ENCODE measurements around the gene NVL.
"Not testable (repeated sequence)": the region's sequence is repeated elsewhere in the genome, so short reads cannot be mapped to it uniquely, and the experiment has no call there.

NVL gene

DNA sequence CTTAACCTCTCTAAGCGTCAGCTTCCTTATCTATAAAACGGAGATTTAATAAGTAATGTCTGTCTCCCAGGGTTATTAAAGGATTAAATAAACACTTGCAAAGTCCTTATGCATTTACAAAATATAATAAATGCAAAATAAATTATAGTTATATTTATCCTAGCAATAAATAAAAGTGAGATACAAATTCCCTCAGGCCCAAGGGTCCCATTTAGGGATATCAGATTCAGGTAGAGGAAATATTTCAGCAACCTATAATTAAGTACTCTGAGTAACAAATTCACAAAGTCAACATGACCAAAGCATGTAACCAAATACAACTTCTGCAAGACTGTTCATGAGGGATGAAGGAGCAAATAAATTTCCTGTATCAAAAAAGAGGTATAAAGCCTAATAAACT, 17.9 kb downstream of the NVL start:
- no peaks in the 10 kb centered on the region for H3K27me3 ChIP-seq (replicated peaks; ENCODE audit: control insufficient read depth, insufficient read depth, low read length)
- TF ChIP-seq CTCF (IDR thresholded peaks at IDR 0.05; ENCODE audit: insufficient read depth, low read length, poor library complexity, severe bottlenecking), result no peak
- no peak overlapping the region for H3K4me3 ChIP-seq (replicated peaks; ENCODE audit: low read depth, low read length)
- H3K36me3 ChIP-seq (ENCODE audit: control insufficient read depth, insufficient read depth, low read length), result peaks cover 3% of the 10 kb centered on the region
- DNase-seq (ENCODE audit: extremely low read depth, insufficient read length), result no peak

DNA sequence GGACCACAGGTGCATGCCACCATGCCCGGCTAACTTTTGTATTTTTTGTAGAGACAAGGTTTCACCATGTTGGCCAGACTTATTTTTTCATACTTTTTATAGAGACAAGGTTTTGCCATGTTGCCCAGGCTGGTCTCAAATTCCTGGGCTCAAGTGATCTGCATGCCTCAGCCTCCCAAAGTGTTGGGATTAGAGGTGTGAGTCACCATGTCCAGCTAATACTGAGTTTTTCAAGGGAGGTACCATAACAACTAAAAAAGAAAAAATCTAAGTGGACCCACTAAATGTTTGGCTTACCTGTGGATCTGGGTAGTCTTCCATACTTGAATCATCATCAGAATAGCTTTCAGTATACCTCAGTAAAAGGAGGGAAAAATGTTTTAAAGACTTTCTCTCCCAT, 18.5 kb downstream of the NVL start:
- not testable (repeated sequence) for H3K36me3 ChIP-seq (ENCODE audit: control insufficient read depth, insufficient read depth, low read length); DNase-seq (ENCODE audit: extremely low read depth, insufficient read length)

GRCh38 chr1:224308064-224308463, 21.9 kb downstream of the NVL start:
- Histone ChIP-seq H3K36me3 (ENCODE audit: control insufficient read depth, insufficient read depth, low read length) (peaks cover 7% of the 10 kb centered on the region), H3K4me3 (replicated peaks; ENCODE audit: low read depth, low read length) (no peak overlapping the region), H3K27me3 (replicated peaks; ENCODE audit: control insufficient read depth, insufficient read depth, low read length) (no peaks in the 10 kb centered on the region)
- TF ChIP-seq CTCF (IDR thresholded peaks at IDR 0.05; ENCODE audit: insufficient read depth, low read length, poor library complexity, severe bottlenecking), result no peak
- DNase-seq (ENCODE audit: extremely low read depth, insufficient read length), result no peak

More for the DNA sequence above, 18.5 kb downstream of the NVL start:
- not testable (repeated sequence) for H3K4me3 ChIP-seq (replicated peaks; ENCODE audit: low read depth, low read length); H3K27me3 ChIP-seq (replicated peaks; ENCODE audit: control insufficient read depth, insufficient read depth, low read length)

DNA sequence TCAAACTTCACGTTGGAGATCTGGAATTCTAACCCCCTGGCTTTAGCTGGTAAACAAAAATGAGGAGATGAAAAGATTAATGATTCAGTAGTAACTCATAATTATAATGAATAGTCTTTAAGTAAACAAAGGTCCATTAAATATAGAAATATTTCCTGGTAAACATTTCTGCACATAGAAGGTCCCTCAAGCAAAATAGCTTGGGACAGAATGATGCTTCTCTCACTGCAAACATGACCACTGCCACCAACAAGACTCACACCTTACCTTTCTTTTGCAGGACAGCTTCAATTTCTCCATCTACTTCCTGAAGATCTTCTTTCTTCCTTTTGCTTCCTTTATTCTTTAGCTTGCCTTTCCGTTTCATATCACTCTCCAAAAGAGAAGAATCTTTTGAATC, 25.2 kb downstream of the NVL start:
- DNase-seq (ENCODE audit: extremely low read depth, insufficient read length), result no peak
- Histone ChIP-seq H3K4me3 (replicated peaks; ENCODE audit: low read depth, low read length) (no peak overlapping the region), H3K36me3 (ENCODE audit: control insufficient read depth, insufficient read depth, low read length) (peaks cover 9% of the 10 kb centered on the region)

GRCh38 chr1:224302947-224303346, 27.0 kb downstream of the NVL start:
- peaks cover 9% of the 10 kb centered on the region for H3K36me3 ChIP-seq (ENCODE audit: control insufficient read depth, insufficient read depth, low read length)
- DNase-seq (ENCODE audit: extremely low read depth, insufficient read length), result no peak
- H3K27me3 ChIP-seq (replicated peaks; ENCODE audit: control insufficient read depth, insufficient read depth, low read length), result no peaks in the 10 kb centered on the region
- no peak overlapping the region for H3K4me3 ChIP-seq (replicated peaks; ENCODE audit: low read depth, low read length)
- no peak for TF ChIP-seq CTCF (IDR thresholded peaks at IDR 0.05; ENCODE audit: insufficient read depth, low read length, poor library complexity, severe bottlenecking)

More for the DNA sequence above, 25.2 kb downstream of the NVL start:
- TF ChIP-seq CTCF (IDR thresholded peaks at IDR 0.05; ENCODE audit: insufficient read depth, low read length, poor library complexity, severe bottlenecking), result no peak
- H3K27me3 ChIP-seq (replicated peaks; ENCODE audit: control insufficient read depth, insufficient read depth, low read length), result no peaks in the 10 kb centered on the region

DNA sequence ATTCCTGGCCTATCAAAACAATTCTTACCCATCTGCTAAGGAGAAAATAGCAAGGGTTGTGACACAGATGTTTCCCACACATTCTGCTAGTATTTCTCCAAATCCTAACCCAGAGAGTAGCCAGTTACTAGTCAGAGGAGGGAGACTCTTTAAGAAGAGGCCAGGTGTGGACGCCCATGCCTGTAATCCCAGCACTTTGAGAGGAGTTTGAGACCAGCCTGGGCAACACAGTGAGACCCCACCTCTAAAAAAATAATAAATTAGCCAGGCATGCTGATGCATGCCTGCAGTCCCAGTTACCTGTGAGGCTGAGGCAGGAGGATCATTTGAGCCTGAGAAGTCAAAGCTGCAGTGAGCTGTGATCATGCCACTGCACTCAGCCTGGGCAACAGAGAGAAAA, 28.6 kb downstream of the NVL start:
- no peak for DNase-seq (ENCODE audit: extremely low read depth, insufficient read length)
- H3K36me3 ChIP-seq (ENCODE audit: control insufficient read depth, insufficient read depth, low read length), result peaks cover 5% of the 10 kb centered on the region
- H3K4me3 ChIP-seq (replicated peaks; ENCODE audit: low read depth, low read length), result no peak overlapping the region
- no peak for TF ChIP-seq CTCF (IDR thresholded peaks at IDR 0.05; ENCODE audit: insufficient read depth, low read length, poor library complexity, severe bottlenecking)
- H3K27me3 ChIP-seq (replicated peaks; ENCODE audit: control insufficient read depth, insufficient read depth, low read length), result no peaks in the 10 kb centered on the region

Data from GM06990 (cell line).